NT2/D1 (cell line): ENCODE data around the gene KCNN2.

Experiments used
- YY1 ChIP-seq: IDR thresholded peaks from 2 replicates; pipeline ENCODE4 v1.6.1; 2011; ENCODE audit not compliant: insufficient read length, insufficient read depth
- ZNF274 ChIP-seq: IDR thresholded peaks from 2 replicates; pipeline ENCODE4 v1.6.1; 2011; ENCODE audit warnings: mild to moderate bottlenecking, low read depth, low read length

- TF ChIP-seq ZNF274 (no peak), YY1 (no peak)
These were observed 2.0 kb downstream of the KCNN2 start for GRCh38 chr5:114363837-114364236.
